Measurements from ENCODE around the gene DRAP1. TPM values are rescaled to one million over a fixed set of nuclear protein-coding genes. Genes with fewer than 3 reads are reported as not detected.
A peak's percentile ranks its signal among the peaks of the same experiment; 100 is the strongest.

Gene DRAP1
- total RNA-seq, 1 experiment from 2014 or later, result 105 TPM

GRCh38 chr11:65954771-65955170 lies 35.5 kb downstream of the DRAP1 start:
- no peak overlapping the region for H3K18ac ChIP-seq (ENCODE audit: insufficient read length, low read depth, low read length)
- H3K27ac Mint-ChIP-seq, result peak overlapping the region in 2 of 3 experiments; percentile 10 to 84; a peak in 3 of 7 replicates
- H4K5ac ChIP-seq (ENCODE audit: insufficient read length, low read depth, low read length), result no peak overlapping the region
- H4K20me1 ChIP-seq (ENCODE audit: control insufficient read depth, insufficient read depth, insufficient read length), result no peaks in the 10 kb centered on the region
- no peak overlapping the region for H3T11ph ChIP-seq (ENCODE audit: low read length)
- H4K8ac ChIP-seq (replicated peaks; ENCODE audit: insufficient read length, low read depth, low read length), result no peak overlapping the region
- H3K14ac ChIP-seq (ENCODE audit: insufficient read depth, low read length), result no peak overlapping the region
- no peak overlapping the region for H2BK12ac ChIP-seq (ENCODE audit: insufficient read length, low read depth, low read length)
- no peak overlapping the region for H3K9ac ChIP-seq (ENCODE audit: extremely low read depth, insufficient read length, low read length)
- H3K79me1 ChIP-seq (ENCODE audit: insufficient read depth, low read depth, low read length, poor library complexity, severe bottlenecking), result no peaks in the 10 kb centered on the region
- WGBS (ENCODE audit: extremely low coverage, insufficient read length, low lambda C conversion rate), result no CpG with 5 or more reads among the region's 8 CpGs
- no peaks in the 10 kb centered on the region for H3K9me3 ChIP-seq (ENCODE audit: control insufficient read depth, low read depth, low read length)
- H2AK5ac ChIP-seq (ENCODE audit: insufficient read length, low read length), result no peak overlapping the region
- H3K4me1 Mint-ChIP-seq, result peaks cover 0 to 4% of the 10 kb centered on the region in 2 experiments; a peak in 2 of 4 replicates
- H3K4me3 Mint-ChIP-seq, result no peak overlapping the region
- no peaks in the 10 kb centered on the region for H3K27me3 ChIP-seq (ENCODE audit: insufficient read depth, low read length)
- no peak overlapping the region for H3K23ac ChIP-seq (ENCODE audit: insufficient read length, low read depth, low read length)
- no peaks in the 10 kb centered on the region; the same call in 1 of the 2 replicates for H3K27me3 Mint-ChIP-seq (ENCODE audit: low read depth)
- no peak for TF ChIP-seq CTCF (conservative IDR thresholded peaks at IDR 0.05)
- H3K4ac ChIP-seq (ENCODE audit: low read depth, low read length), result no peak overlapping the region
- no peaks in the 10 kb centered on the region for H3K4me1 ChIP-seq (ENCODE audit: insufficient read depth, low read length)
- no peaks in the 10 kb centered on the region for H3K23me2 ChIP-seq (ENCODE audit: insufficient read length, low read depth, low read length, poor library complexity, severe bottlenecking)
- no peak overlapping the region for H2BK20ac ChIP-seq (ENCODE audit: low read depth, low read length, poor library complexity, severe bottlenecking)
- H2BK5ac ChIP-seq (ENCODE audit: insufficient read length, low read length), result no peak overlapping the region
- no peak for DNase-seq
- no peak overlapping the region for H3K27ac ChIP-seq (ENCODE audit: insufficient read length, low read depth, low read length)
- H3K79me2 ChIP-seq (ENCODE audit: insufficient read depth, low read length), result no peaks in the 10 kb centered on the region
- H4K91ac ChIP-seq (ENCODE audit: insufficient read length, low read depth, low read length), result no peak overlapping the region
- H3K4me2 ChIP-seq (ENCODE audit: insufficient read depth, insufficient read length, low read length), result no peak overlapping the region
- no peak overlapping the region for H2AFZ ChIP-seq (ENCODE audit: low read length)
- H3K9me3 Mint-ChIP-seq, result no peaks in the 10 kb centered on the region
- H2BK120ac ChIP-seq (ENCODE audit: low read depth, low read length, poor library complexity, severe bottlenecking), result no peak overlapping the region
- peaks cover 0 to 9% (median 2%) of the 10 kb centered on the region in 3 experiments; a peak in 2 of 7 replicates for H3K36me3 Mint-ChIP-seq (ENCODE audit: insufficient read depth in 1 of 3, low read depth in 3 of 3)
- H3K56ac ChIP-seq (ENCODE audit: insufficient read length, low read depth, low read length), result no peak overlapping the region
- no peak overlapping the region for H2BK15ac ChIP-seq (ENCODE audit: low read depth, low read length)

Data from H9 (cell line).